Stimulated activated CD4-positive, alpha-beta T cell treated with anti-CD3 and anti-CD28 coated beads, Interleukin-15, amount 100 ng/mL, for 24 hours (primary cell): Measurements from ENCODE around the gene FAM170B.
A peak's percentile ranks its signal among the peaks of the same experiment; 100 is the strongest.

Source experiments
- DNase-seq: peaks from one replicate; pipeline ENCODE4 v3.0.0-alpha.2; 2020

The FAM170B gene

GRCh38 chr10:49168831-49169500 is 35.1 kb upstream of the FAM170B start:
- no peak for DNase-seq

- DNase-seq, result no peak
Measured at GRCh38 chr10:49168171-49168540, 34.3 kb upstream of the FAM170B start.

- DNase-seq, result no peak
Measured at GRCh38 chr10:49167425-49168170, 33.8 kb upstream of the FAM170B start.

- no peak for DNase-seq
Measured at GRCh38 chr10:49166484-49167400, 32.9 kb upstream of the FAM170B start.

GRCh38 chr10:49165821-49166483 is 32.1 kb upstream of the FAM170B start:
- no peak for DNase-seq

- no peak for DNase-seq
Measured at GRCh38 chr10:49165259-49165658, 31.4 kb upstream of the FAM170B start.

- peak; percentile 45 for DNase-seq
Measured at GRCh38 chr10:49164559-49165188, 30.9 kb upstream of the FAM170B start.

GRCh38 chr10:49163741-49164140 is 29.9 kb upstream of the FAM170B start:
- no peak for DNase-seq

GRCh38 chr10:49162761-49163310 is 29.0 kb upstream of the FAM170B start:
- no peak for DNase-seq

GRCh38 chr10:49162063-49162462 is 28.2 kb upstream of the FAM170B start:
- DNase-seq, result no peak

- DNase-seq, result no peak
Measured at GRCh38 chr10:49161411-49161997, 27.7 kb upstream of the FAM170B start.

GRCh38 chr10:49160814-49161213 is 27.0 kb upstream of the FAM170B start:
- DNase-seq, result no peak

- no peak for DNase-seq
Measured at GRCh38 chr10:49160110-49160509, 26.3 kb upstream of the FAM170B start.

GRCh38 chr10:49158915-49159314 is 25.1 kb upstream of the FAM170B start:
- no peak for DNase-seq

- no peak for DNase-seq
Measured at GRCh38 chr10:49158404-49158803, 24.6 kb upstream of the FAM170B start.

- no peak for DNase-seq
Measured at GRCh38 chr10:49157229-49157628, 23.4 kb upstream of the FAM170B start.

- no peak for DNase-seq
Measured at GRCh38 chr10:49154641-49155040, 20.8 kb upstream of the FAM170B start.

GRCh38 chr10:49153971-49154370 is 20.1 kb upstream of the FAM170B start:
- DNase-seq, result no peak

- no peak for DNase-seq
Measured at GRCh38 chr10:49153115-49153514, 19.3 kb upstream of the FAM170B start.

GRCh38 chr10:49152663-49153062 is 18.8 kb upstream of the FAM170B start:
- DNase-seq, result no peak

- DNase-seq, result no peak
Measured at GRCh38 chr10:49152037-49152436, 18.2 kb upstream of the FAM170B start.

- DNase-seq, result no peak
Measured at GRCh38 chr10:49151481-49151880, 17.7 kb upstream of the FAM170B start.
